IMR-90 (cell line): ENCODE data around the gene MAVS.

ENCODE experiments used
- BHLHE40 ChIP-seq: fragments of 150-350 bp; IDR thresholded peaks from 2 replicates; pipeline ENCODE4 v1.6.1; 2016; ENCODE audit warnings: mild to moderate bottlenecking, low read depth, low read length
- CEBPB ChIP-seq: IDR thresholded peaks from 2 replicates; pipeline ENCODE4 v1.6.1; 2012; ENCODE audit warnings: low read depth, low read length, improper control_type of control experiment
- CHD1 ChIP-seq: IDR thresholded peaks from 2 replicates; pipeline ENCODE4 v1.6.1; 2012; ENCODE audit warnings: low read depth, low read length, improper control_type of control experiment
- CTCF ChIP-seq: conservative IDR thresholded peaks from 2 replicates; pipeline ENCODE4 v1.5.1; 2012; ENCODE audit warnings: mild to moderate bottlenecking, low read depth, low read length, improper control_type of control experiment
- MAZ ChIP-seq: IDR thresholded peaks from 2 replicates; pipeline ENCODE4 v1.6.1; 2012; ENCODE audit warnings: low read depth, mild to moderate bottlenecking, low read length, improper control_type of control experiment, moderate library complexity, borderline replicate concordance
- POLR2A ChIP-seq: IDR thresholded peaks from 2 replicates; pipeline ENCODE4 v1.6.1; 2012; ENCODE audit warnings: mild to moderate bottlenecking, low read depth, low read length
- RAD21 ChIP-seq: IDR thresholded peaks from 2 replicates; pipeline ENCODE4 v1.6.1; 2012; ENCODE audit warnings: low read length, improper control_type of control experiment
- RCOR1 ChIP-seq: IDR thresholded peaks from 2 replicates; pipeline ENCODE4 v1.6.1; 2012; ENCODE audit warnings: mild to moderate bottlenecking, low read length, improper control_type of control experiment; ENCODE audit not compliant: insufficient replicate concordance
- RFX5 ChIP-seq: IDR thresholded peaks from 2 replicates; pipeline ENCODE4 v1.8.0; 2012; ENCODE audit warnings: low read depth, mild to moderate bottlenecking, low read length, moderate library complexity
- USF2 ChIP-seq: fragments of 150-350 bp; IDR thresholded peaks from 2 replicates; pipeline ENCODE4 v1.6.1; 2017; ENCODE audit warnings: mild to moderate bottlenecking, antibody characterized with exemption, low read length, low read depth

- no peak for TF ChIP-seq CTCF
- no peak for TF ChIP-seq RAD21
- TF ChIP-seq RFX5: no peak
- no peak for TF ChIP-seq CEBPB
- TF ChIP-seq POLR2A: no peak
- no peak for TF ChIP-seq CHD1
- no peak for TF ChIP-seq MAZ
- TF ChIP-seq BHLHE40: no peak
- TF ChIP-seq USF2: no peak
- no peak for TF ChIP-seq RCOR1
Measured at GRCh38 chr20:3848565-3848964, 1.9 kb downstream of the MAVS start.
